ENCODE data around the gene GHRL.

Gene GHRL

GRCh38 chr3:10292505-10293419, at the start of gene GHRL:
TSS of gene GHRL (minus strand) at chr3:10292947. CDS start at chr3:10290180, 2,767 bp downstream.
- no peak for DNase-seq

GRCh38 chr3:10341901-10342398, 49.2 kb upstream of the GHRL start:
- DNase-seq, result no peak

GRCh38 chr3:10340476-10340875, 47.7 kb upstream of the GHRL start:
- no peak for DNase-seq

GRCh38 chr3:10340046-10340445, 47.3 kb upstream of the GHRL start:
- DNase-seq, result no peak

- no peak for DNase-seq
These were observed 46.7 kb upstream of the GHRL start for GRCh38 chr3:10339376-10339955.

GRCh38 chr3:10338591-10339353, 46.0 kb upstream of the GHRL start:
- DNase-seq, result no peak

- DNase-seq, result no peak
These were observed 45.4 kb upstream of the GHRL start for GRCh38 chr3:10338164-10338470.

- no peak for DNase-seq
These were observed 44.8 kb upstream of the GHRL start for GRCh38 chr3:10337323-10338163.

- no peak for DNase-seq
These were observed 44.0 kb upstream of the GHRL start for GRCh38 chr3:10336761-10337160.

GRCh38 chr3:10335871-10336622, 43.3 kb upstream of the GHRL start:
- no peak for DNase-seq

GRCh38 chr3:10335190-10335738, 42.5 kb upstream of the GHRL start:
- no peak for DNase-seq

GRCh38 chr3:10334459-10334858, 41.7 kb upstream of the GHRL start:
- no peak for DNase-seq

- DNase-seq, result no peak
These were observed 41.3 kb upstream of the GHRL start for GRCh38 chr3:10334042-10334441.

GRCh38 chr3:10333349-10333650, 40.6 kb upstream of the GHRL start:
- no peak for DNase-seq

GRCh38 chr3:10332481-10333348, 40.0 kb upstream of the GHRL start:
- DNase-seq, result no peak

- no peak for DNase-seq
These were observed 38.6 kb upstream of the GHRL start for GRCh38 chr3:10331320-10331719.

- DNase-seq, result no peak
These were observed 37.6 kb upstream of the GHRL start for GRCh38 chr3:10330319-10330718.

- DNase-seq, result no peak
These were observed 36.8 kb upstream of the GHRL start for GRCh38 chr3:10329495-10330015.

- DNase-seq, result no peak
These were observed 35.8 kb upstream of the GHRL start for GRCh38 chr3:10328460-10329071.

GRCh38 chr3:10327592-10327991, 34.8 kb upstream of the GHRL start:
- no peak for DNase-seq
